ENCODE results near the gene BCL2A1.
"Not testable (repeated sequence)": the region's sequence is repeated elsewhere in the genome, so short reads cannot be mapped to it uniquely, and the experiment has no call there.

Gene BCL2A1

DNA sequence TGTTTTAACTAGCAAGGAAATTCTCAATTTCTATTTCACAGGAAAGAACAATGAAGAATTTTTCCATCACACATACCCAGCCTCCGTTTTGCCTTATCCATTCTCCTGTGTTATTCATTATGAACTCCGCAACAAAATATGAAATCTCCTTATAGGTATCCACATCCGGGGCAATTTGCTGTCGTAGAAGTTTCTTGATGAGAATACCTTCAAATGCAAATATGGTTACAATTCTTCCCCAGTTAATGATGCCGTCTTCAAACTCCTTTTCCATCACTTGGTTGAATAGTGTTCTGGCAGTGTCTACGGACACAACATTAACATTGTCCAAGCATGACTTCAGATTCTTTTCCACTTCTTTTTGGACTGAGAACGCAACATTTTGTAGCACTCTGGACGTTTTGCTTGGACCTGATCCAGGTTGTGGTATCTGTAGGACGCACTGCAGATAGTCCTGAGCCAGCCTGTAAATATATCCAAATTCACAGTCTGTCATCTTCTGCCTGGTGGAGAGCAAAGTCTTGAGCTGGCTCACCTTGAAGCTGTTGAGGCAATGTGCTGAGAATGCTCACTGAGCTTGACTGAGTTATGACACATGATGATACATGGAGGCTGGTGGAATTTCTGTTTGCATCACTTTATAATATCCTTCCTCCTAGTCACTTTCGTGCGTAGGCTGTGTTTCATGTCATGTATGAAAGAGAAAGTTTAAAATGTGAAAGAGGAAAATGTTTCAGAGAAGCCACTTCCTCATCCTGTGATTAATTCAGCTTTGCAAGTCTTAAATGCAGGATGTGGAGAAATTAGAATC is at the start of gene BCL2A1:
BCL2A1 (minus strand) TSS at position 573 of the 811 bp plus-strand sequence; CDS start at position 496, 77 bp downstream.
- DNase-seq (ENCODE audit: low spot score) = peak; percentile 90

DNA sequence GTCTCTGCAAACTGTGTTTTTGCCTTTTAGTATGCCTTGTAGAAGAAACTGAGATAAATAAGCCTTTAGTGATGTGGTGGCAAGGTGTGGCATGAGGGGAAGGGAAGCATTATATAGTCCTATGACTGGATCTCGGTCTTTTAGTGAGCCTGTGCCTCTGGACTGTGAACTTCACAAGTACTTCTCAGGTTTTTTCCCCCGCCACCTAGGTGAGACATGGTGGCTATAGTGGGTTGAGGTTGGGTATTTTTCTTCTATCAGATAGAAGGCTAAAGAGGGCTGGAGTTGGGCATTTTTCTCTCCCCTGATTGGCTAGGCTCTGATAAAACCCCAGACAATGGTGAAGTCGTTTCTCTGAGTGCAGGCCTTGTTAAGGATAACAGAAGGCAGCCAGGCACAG is 49.7 kb upstream of the BCL2A1 start:
- DNase-seq (ENCODE audit: low spot score) = no peak

DNA sequence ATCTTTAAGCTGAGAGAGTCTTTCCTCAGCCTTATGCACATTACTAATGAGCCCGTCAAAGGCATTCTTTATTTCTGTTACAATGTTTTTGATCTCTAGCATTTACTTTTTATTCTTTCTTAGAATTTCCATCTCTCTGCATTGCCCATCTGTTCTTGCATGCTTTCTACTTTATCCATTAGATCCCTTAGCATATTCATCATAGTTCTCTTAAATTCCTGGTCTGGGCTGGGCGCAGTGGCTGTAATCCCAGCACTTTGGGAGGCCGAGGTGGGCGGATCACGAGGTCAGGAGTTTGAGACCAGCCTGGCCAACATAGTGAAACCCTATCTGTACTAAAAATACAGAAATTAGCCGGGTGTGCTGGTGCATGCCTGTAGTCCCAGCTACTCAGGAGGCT is 49.2 kb upstream of the BCL2A1 start:
- DNase-seq (ENCODE audit: low spot score) = not testable (repeated sequence)

DNA sequence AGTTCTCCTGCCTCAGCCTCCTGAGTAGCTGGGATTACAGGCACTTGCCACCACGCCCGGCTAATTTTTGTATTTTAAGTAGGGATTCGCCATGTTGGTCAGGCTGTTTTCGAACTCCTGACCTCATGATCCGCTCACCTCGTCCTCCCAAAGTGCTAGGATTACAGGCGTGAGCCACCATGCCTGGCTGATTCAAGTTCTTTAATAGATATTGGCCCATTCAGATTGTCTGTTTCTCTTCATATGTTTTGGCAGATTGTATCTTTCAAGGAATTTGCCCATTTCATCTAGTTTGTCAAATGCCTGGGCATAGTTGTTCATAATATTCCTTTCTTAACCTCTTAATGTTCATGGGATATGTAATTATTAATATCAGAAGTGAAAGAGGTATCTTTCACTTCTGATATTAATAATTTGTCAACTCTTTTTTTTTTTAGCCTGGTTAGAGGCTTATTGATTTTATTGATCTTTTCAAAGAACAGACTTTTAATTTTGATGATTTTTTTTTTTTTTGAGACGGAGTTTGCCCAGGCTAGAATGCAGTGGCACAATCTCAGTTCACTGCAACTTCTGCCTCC is 48.3 kb upstream of the BCL2A1 start:
- DNase-seq (ENCODE audit: low spot score) = no peak

DNA sequence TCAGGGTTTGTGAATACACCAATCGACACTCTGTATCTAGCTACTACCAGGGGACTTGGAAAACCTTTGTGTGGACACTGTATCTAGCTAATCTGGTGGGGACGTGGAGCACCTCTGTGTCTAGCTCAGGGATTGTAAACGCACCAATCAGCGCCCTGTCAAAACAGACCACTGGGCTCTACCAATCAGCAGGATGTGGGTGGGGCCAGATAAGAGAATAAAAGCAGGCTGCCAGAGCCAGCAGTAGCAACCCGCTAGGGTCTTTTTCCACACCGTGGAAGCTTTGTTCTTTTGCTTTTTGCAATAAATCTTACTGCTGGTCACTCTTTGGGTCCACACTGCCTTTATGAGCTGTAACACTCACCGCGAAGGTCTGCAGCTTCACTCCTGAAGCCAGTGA is 46.1 kb upstream of the BCL2A1 start:
- not testable (repeated sequence) for DNase-seq (ENCODE audit: low spot score)

DNA sequence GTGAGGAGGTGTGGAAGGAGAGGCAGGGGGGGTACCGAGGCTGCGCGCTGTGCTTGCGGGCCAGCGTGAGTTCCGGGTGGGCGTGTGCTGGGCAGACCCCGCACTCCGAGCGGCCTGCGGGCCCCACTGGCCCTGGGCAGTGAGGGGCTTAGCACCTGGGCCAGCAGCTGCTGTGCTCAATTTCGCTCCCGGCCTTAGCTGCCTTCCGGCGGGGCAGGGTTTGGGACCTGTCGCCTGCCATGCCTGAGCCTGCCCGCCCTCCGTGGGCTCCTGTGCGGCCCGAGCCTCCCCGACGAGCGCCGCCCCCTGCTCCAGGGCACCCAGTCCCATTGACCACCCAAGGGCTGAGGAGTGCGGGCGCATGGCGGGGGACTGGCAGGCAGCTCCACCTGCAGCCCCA is 45.5 kb upstream of the BCL2A1 start:
- DNase-seq (ENCODE audit: low spot score) = not testable (repeated sequence)

DNA sequence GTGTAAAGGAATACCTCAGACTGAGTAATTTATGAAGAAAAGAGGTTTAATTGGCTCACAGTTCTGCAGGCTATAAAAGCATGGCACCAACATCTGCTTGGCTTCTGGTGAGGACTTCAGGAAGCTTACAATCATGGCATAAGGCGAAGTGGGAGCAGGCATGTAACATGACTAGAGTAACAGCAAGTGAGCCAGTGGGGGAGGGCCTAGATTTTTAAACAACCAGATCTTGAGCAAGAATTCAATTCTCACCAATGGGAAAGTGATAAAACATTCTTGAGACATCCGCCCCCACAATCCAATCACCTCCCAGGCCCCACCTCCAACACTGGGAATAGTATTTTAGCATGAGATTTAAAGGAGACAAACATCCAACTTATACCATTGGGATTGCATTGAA is 44.2 kb upstream of the BCL2A1 start:
- no peak for DNase-seq (ENCODE audit: low spot score)

DNA sequence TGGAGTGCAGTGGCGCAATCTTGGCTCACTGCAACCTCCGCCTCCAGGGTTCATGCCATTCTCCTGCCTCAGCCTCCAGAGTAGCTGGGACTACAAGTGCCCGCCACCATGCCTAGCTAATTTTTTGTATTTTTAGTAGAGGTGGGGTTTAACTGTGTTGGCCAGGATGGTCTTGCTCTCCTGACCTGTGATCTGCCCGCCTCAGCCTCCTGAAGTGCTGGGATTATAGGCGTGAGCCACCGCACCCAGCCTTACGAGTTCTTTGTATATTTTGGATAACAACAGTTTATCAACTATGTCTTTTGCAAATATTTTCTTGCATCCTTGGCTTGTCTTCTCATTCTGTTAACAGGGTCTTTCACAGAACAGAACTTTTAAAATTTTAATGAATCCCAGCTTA is 43.2 kb upstream of the BCL2A1 start:
- DNase-seq (ENCODE audit: low spot score) = not testable (repeated sequence)

DNA sequence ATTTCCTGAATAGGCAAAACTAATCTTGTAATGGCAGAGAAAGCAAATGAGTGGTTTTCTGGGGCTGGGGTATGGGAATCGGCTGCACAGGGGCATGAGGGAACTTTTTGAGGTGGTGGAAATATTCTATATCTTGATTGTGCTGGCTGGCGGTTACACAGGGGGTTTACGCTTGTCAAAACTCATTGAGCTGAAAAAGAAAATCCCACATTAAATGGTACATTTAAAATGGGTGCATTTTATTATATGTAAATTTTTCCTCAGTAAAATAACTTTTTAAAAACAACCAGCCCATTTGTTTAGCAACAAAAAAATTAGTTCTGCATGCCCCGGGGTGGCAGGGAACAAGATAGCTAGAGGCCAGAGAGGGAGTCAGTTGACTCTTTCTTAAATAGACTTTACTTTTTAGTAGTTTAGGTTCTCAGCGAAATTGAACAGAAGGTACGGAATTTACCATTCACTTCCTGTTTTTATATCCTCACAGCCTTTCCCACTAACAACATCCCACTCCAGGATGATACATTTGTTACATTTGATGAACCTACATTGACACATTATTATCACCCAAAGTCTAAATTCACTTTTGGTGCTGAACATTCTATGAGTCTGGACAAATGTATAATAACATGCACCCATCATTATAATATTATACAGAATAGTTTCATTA is 41.2 kb upstream of the BCL2A1 start:
- no peak for DNase-seq (ENCODE audit: low spot score)

DNA sequence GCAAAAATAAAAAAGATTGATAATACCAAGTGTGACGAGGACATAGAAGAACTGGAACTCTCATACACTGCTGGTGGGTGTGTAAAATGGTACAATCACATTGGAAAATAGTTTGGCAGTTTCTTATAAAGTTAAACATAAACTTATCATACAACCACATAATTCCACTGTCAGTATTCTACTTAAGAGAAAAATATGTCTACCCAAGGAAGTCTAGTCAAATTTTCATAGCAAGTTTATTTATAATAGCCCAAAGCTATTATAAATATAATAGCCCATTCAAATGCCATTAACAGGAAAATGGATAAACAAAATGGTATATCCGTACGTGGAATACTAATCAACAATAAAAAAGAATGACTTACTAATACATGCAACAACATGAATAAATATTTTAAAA is 40.6 kb upstream of the BCL2A1 start:
- no peak for DNase-seq (ENCODE audit: low spot score)

DNA sequence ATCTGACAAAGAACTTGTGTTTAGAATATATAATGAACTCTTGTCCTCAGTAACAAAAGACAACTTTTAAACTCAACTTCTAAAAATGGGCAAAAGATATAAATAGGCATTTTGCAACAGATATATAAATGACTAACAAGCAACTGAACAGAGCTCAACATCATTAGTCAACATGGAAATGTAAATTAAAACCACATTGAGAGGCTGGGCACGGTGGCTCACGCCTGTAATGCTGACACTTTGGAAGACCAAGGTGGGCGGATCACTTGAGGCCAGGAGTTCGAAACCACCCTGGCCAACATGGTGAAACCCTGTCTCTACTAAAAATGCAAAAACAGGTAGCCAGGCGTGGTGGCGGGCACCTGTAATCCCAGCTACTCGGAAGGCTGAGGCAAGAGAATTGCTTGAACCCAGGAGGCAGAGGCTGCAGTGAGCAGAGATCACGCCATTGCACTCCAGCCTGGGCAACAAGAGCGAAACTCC is 40.1 kb upstream of the BCL2A1 start:
- DNase-seq (ENCODE audit: low spot score) = not testable (repeated sequence)

DNA sequence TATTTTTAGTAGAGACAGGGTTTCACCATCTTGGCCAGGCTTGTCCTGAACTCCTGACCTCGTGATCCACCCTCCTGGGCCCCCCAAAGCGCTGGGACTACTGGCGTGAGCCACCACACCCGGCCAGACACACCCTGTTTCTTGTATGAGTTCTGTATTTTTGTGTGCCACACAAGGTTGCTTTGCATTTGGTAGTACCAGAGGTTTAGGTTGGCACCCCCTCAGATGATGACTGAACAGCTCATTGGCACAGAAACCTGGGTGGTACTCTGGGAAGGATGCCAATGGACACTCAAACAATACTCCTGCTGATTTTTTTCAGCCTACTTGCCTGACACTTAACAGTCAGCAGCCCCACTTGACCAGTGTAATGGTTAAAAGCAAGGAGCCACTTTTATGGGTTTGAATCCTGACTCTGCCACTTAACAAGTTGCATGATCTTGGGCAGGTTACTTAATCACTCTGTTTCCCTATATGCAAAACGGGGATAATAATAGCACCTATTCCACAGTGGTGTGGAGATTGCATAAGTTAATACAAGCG is 39.2 kb upstream of the BCL2A1 start:
- DNase-seq (ENCODE audit: low spot score) = no peak

DNA sequence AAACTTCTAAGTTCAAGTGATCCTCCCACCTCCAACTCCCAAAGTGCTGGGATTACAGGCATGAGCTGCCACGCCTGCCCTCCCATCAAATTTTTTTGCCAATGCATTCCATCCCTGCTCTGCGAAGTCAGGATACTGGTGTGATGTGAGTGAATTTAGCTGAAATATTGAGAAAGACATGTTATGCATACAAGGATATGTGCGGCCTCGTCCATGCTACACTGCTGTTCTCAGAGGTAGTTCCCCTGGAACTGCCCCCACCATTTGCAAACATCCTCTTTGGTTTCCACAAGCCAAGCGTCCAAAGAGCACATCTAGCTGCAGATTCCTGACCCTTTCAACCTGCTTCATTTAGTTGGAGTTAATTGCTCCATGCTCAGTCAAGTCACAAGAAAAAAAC is 36.5 kb upstream of the BCL2A1 start:
- no peak for DNase-seq (ENCODE audit: low spot score)

DNA sequence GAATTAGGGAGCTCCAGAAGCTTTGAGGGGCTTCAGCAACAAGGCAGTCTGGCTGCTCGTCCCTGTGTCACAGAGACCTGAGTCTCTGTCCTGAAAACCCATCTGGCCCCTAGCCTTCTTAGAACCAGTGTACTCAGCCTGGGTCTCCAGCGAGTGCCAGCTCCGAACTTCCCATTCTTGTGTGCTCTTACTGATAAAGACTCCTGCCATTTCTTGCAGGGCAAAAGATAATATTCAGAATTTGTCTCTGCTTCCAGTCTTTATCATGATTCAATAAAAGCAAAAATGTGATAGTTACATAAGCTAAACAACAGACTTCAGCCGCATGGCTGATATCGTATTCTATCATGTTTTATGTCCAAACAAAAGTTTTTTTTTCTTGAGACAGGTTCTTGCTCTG is 36.0 kb upstream of the BCL2A1 start:
- DNase-seq (ENCODE audit: low spot score) = no peak

DNA sequence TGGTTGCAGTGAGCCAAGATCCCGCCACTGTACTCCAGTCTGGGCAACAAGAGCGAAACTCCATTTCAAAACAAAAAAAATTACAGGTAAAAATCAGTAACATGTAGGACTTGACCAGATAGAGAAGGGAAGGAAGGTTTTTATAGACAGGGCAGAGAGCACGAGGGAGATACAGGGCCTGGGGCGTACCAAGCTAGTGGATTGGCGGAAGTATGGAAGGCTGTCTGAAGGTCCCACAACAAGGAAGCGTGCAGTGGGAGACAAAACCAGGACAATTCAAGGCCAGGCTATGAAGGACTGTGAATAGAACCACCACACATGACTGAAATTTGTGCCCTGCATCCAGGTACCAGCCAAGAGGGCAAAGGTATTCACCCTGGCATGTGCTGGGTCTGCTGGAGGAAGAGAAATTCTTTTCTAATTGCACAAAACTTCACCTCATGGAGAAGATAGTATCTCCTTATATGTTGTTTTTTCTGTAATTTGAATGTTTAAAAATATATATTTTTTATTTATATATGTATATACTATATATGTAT is 33.0 kb upstream of the BCL2A1 start:
- no peak for DNase-seq (ENCODE audit: low spot score)

DNA sequence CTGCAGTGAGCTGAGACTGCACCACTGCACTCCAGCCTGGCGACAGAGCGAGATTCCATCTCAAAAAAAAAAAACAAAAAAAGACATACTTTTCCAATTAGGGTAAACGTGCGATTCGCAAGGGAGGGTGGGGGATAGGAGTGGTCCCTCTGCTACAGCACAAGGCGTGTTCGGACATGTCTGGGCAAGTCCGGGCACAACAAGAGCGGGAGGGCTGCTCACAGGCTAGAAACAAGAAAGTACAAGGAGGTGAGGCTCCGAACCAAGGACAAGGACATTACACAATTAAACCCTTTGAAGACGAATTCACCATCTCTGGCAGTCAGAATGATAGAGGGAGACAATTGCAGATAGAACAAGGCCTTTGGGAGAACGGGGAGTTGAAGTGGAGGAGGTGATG is 32.2 kb upstream of the BCL2A1 start:
- no peak for DNase-seq (ENCODE audit: low spot score)

DNA sequence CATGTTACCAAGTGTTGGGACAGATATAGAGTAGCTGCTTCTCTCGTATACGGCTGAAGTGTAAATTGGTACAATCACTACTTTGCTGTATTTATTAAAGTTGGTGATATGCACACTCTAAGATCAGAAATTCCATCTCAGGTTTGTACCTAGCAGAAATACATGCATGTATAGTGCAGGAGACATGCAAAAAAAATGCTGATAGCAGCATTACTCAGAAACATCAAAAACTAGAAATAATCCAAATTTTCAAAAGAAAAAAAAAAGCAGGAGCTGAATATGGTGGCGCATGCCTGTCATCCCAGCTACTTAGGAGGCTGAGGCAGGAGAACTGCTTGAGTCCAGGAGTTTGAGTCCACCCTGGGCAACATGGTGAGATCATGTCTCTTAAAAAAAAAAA is 31.3 kb upstream of the BCL2A1 start:
- no peak for DNase-seq (ENCODE audit: low spot score)

DNA sequence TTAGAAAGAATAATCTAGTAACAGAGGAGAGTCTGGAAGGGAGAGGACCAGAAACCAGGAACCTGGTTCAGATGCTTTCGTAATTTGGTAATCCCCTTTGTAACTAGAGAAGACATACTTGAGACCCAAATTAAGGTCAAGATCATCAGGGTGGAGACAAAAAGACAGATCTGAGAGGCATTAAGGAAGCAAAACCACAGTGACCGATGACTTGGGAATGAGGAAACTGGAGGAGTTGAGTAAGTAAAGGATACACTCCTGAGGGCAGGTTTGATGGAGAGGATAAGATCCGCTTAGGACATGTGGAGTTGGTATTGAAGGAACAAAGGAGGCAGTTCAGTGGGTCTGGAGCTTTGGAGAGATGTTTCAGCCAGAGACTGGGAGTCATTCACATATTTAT is 23.6 kb upstream of the BCL2A1 start:
- no peak for DNase-seq (ENCODE audit: low spot score)

DNA sequence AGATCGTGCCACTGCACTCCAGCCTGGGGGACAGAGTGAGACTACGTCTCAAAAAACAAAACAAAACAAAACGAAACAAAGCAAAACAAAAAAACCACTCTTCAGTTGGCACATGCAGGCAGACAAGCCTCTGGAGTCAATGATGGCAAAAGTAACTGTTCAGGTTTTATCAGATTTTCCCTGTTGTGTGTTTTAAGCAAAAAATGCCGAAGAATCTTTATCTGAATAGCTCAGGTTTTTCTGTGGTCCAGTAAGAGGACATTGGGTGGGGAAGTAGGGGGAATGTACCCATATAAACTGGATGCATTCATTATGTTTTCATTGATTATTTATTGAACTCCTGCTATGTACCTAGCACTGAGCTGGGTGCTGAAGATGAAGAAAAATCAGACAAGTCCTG is 20.8 kb upstream of the BCL2A1 start:
- no peak for DNase-seq (ENCODE audit: low spot score)

DNA sequence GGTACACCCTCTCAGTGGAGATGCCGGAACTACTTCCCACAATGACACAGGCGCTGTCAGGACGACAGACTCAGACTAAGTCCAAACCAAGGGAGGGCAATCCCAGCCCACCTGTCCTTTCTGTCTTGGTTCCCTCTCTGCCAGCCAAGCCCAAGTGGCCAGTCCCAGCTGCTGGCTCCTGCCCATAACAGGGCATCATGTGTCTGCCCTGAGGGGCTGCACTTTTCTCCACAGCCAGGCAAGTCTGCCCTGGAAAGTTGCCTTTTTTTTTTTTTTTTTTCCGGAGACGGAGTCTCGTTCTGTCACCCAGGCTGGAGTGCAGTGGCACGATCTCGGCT is 20.0 kb upstream of the BCL2A1 start:
- DNase-seq (ENCODE audit: low spot score) = no peak

DNA sequence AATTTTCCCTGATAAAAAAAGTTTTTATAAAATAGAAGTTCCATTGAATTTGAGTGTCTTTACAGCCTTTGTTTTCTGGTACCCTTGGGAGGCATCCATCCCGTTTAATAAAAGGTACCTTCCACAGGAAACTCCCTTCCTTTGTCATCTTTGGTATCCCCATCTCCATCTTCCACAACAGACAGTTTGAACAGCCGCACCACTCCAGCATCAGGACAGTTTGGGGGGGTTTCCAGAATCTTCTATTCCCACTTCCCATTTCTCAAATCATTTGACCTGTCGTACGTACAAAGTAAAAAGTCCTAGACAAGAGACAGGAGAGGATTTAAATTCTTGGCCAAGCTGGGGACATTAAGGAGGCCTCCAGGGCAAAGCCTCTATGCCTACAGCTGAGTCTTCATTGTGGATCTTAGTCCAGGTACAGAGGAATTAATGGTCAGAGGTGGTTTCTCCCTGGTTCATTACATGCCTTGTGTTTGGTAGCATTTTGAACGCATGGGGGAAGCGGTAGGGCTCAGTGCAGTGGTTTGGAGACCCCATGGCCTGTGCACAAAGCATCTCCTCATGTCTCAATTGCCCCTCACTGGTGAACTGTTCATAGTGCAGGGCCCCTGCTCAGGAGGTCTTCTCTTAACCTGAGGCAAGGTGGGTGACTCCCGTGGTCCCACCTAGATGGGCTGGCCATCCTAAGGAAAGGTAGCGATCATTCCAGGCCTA is 19.4 kb upstream of the BCL2A1 start:
- no peak for DNase-seq (ENCODE audit: low spot score)

DNA sequence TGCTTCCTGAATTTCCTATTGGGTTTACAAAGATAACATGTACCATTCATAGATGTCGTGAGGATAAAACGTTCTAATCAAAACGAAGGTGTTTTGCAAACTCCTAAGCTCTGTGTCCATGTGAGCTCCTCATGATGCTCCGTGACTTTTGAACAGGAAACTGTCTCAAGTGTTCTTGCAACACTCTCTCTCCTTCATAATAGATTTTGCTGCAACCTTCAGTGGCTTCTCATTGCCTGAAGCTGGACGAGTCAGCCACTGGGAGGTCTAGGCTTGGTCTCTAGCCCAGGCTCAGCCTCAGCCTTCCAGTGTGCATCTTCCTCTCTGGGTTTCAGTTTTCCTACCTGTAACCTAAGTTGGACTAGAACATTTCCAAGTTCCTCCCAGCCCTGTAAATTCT is 18.7 kb upstream of the BCL2A1 start:
- no peak for DNase-seq (ENCODE audit: low spot score)
